Esophagus squamous epithelium (tissue), 5 donors: ENCODE results near the gene RASSF5. TPM values are rescaled to one million over a fixed set of nuclear protein-coding genes. Genes with fewer than 3 reads are reported as not detected.
A peak's percentile ranks its signal among the peaks of the same experiment; 100 is the strongest.

ENCODE experiments used
- DNase-seq: peaks from one replicate; lab custom pipeline; 2025; lab: John Stamatoyannopoulos, UW
- H3K27ac ChIP-seq, 4 donors: fragments of 200-600 bp; sonication (generic); one replicate each; pipeline ENCODE4 v1.5.1; 2016 to 2019; ENCODE audit warnings: mild to moderate bottlenecking in 1 of 4
- H3K27me3 ChIP-seq, 4 donors: fragments of 200-600 bp; sonication (generic); 1 replicate in 3 of 4; 2 replicates in 1 of 4; pipeline versions ENCODE4 v1.5.1 to v1.6.0; 2017 to 2021; ENCODE audit warnings: antibody characterized with exemption in 1 of 4
- H3K36me3 ChIP-seq, 3 donors: fragments of 200-600 bp; sonication (generic); one replicate each; pipeline ENCODE4 v1.5.1; 2016 to 2019
- H3K4me1 ChIP-seq, 3 donors: fragments of 200-600 bp; sonication (generic); one replicate each; pipeline ENCODE4 v1.5.1; 2017 to 2019
- H3K4me3 ChIP-seq, 4 donors: fragments of 200-600 bp; sonication (generic); 1 replicate in 3 of 4; 2 replicates in 1 of 4; pipeline ENCODE4 v1.5.1; 2016 to 2019; ENCODE audit warnings: mild to moderate bottlenecking in 2 of 4, moderate library complexity in 1 of 4
- H3K9me3 ChIP-seq, 3 donors: fragments of 200-600 bp; sonication (generic); one replicate each; pipeline ENCODE4 v1.5.1; 2016 to 2019
- POLR2A ChIP-seq, 4 donors: fragments of 450-650 bp; IDR thresholded peaks; one replicate each; pipeline ENCODE4 v1.6.1; 2017; ENCODE audit warnings: antibody characterized with exemption in 4 of 4, mild to moderate bottlenecking in 4 of 4, moderate library complexity in 3 of 4
- WGBS, 2 donors: methylation state at CpG; one replicate each; pipeline ENCODE4 v1.1.5; 2018; 5-methylcytosine and 5-hydroxymethylcytosine counted together
- intact Hi-C: fragments of 100-400 bp; cut with DNase I; formaldehyde crosslinking; loops from one replicate; pipeline ENCODE4 v1.15.0; 2022
- total RNA-seq, 4 donors: library from RNA; depleted of rRNA; stranded (reverse); fragments of >200 nt; gene quantifications; one replicate each; pipeline ENCODE4 v1.1.0, GENCODE V29; 2016
- TF ChIP-seq, protein P1 (sequence below), 6 experiments: fragments of 450-650 bp in 4 of 6; fragments of 200-600 bp in 2 of 6; sonication (generic) in 2 of 6; IDR thresholded peaks; one replicate each; pipeline ENCODE4 v1.5.1; 2016 to 2019; ENCODE audit warnings: antibody characterized with exemption in 6 of 6, mild to moderate bottlenecking in 4 of 6, moderate library complexity in 4 of 6
- donor health status: DM: yes; HTN: yes; CAD: no.

RASSF5 gene
- total RNA-seq, 4 donors from 2014 or later, result 29.2 to 85.3 (median 35.1) TPM

DNA sequence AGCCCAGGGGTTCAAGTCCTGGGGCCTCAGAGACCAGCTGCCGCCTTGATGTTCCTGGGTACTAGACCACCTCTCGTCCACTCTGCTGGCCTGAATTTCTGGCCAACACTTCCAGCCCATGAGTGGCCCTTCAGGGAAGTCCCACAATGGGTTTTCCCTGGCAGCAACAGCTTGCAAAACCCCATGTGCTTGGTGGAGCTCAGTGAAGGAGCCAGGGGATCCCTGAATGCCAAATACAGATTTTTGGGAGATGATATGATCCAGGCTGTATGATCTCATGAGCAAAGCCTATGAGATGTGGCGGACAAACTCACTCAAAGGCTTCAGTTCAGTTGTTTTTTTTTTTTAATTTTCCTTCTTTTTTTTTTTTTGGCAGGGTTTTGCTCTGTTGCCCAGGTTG, 9.6 kb upstream of the RASSF5 start:
- no peaks in the 10 kb centered on the region for H3K27me3 ChIP-seq
- H3K4me1 ChIP-seq, result peaks cover 14 to 60% (median 38%) of the 10 kb centered on the region in 3 donors
- peak overlapping the region in 1 of 4 donors; percentile 16 for H3K27ac ChIP-seq
- 81 to 92% methylated on average over 2 of the region's 3 CpGs for WGBS, 2 donors
- intact Hi-C loops, result no loop called here
- no peak for DNase-seq
- H3K9me3 ChIP-seq, result no peaks in the 10 kb centered on the region
- H3K4me3 ChIP-seq, result no peak overlapping the region
- no peak for TF ChIP-seq POLR2A (IDR thresholded peaks at IDR 0.05)
- TF ChIP-seq, protein P1, sequence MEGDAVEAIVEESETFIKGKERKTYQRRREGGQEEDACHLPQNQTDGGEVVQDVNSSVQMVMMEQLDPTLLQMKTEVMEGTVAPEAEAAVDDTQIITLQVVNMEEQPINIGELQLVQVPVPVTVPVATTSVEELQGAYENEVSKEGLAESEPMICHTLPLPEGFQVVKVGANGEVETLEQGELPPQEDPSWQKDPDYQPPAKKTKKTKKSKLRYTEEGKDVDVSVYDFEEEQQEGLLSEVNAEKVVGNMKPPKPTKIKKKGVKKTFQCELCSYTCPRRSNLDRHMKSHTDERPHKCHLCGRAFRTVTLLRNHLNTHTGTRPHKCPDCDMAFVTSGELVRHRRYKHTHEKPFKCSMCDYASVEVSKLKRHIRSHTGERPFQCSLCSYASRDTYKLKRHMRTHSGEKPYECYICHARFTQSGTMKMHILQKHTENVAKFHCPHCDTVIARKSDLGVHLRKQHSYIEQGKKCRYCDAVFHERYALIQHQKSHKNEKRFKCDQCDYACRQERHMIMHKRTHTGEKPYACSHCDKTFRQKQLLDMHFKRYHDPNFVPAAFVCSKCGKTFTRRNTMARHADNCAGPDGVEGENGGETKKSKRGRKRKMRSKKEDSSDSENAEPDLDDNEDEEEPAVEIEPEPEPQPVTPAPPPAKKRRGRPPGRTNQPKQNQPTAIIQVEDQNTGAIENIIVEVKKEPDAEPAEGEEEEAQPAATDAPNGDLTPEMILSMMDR (IDR thresholded peaks at IDR 0.05), result no peak
- peaks cover 0 to 28% (median 4%) of the 10 kb centered on the region in 3 donors for H3K36me3 ChIP-seq

DNA sequence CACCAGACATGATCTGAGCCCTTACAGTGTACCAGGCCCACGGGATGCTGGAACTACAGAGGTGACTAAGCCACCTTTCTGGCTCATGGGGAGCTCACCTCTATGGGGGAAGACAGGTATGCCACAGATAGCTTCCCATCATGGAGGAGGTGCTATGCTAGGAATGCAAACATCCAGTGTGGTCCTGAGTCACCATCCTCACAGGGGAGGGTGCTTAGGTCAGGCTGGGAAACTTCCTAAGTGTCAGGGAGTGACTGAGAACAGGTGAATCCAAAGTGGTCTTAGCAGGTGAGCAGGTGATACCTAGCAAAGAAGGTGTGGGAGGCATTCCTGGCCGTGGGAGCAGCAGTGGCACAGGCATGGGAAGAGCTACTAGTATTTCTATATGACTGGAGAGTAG, 8.6 kb upstream of the RASSF5 start:
- WGBS, 2 donors, result 89 to 94% methylated on average over 1 to 2 of the region's 2 CpGs
- H3K4me3 ChIP-seq, result no peak overlapping the region
- H3K27ac ChIP-seq, result peak overlapping the region in 1 of 4 donors; percentile 5
- no peaks in the 10 kb centered on the region for H3K27me3 ChIP-seq
- H3K9me3 ChIP-seq, result no peaks in the 10 kb centered on the region
- intact Hi-C loops, result no loop called here
- H3K4me1 ChIP-seq, result peaks cover 19 to 69% (median 46%) of the 10 kb centered on the region in 3 donors
- no peak for DNase-seq
- no peak for TF ChIP-seq POLR2A (IDR thresholded peaks at IDR 0.05)
- TF ChIP-seq, protein P1 (IDR thresholded peaks at IDR 0.05), result no peak
- H3K36me3 ChIP-seq, result peaks cover 0 to 19% (median 0%) of the 10 kb centered on the region in 3 donors

DNA sequence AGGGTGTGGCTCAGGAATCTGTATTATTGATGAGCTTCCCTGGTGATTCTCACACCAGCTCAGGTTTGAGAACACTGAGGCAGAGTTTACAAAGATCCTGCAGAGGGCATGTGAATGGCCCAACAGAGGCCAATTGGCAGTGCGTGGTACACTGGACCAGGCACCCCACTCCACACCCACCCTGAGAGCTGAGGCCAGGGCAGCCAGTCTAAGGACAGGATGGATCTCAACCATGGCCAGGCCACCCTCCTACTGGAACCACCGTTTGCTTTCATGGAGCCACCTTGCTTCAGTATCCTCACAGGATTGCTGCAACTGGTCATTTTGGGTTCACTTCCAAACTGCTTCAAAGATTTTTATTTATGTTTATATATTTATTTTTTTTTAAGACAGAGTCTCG, 7.3 kb upstream of the RASSF5 start:
- Histone ChIP-seq H3K4me3 (no peak overlapping the region), H3K27me3 (no peaks in the 10 kb centered on the region), H3K27ac (peak overlapping the region in 1 of 4 donors; percentile 14), H3K4me1 (peaks cover 28 to 78% (median 56%) of the 10 kb centered on the region in 3 donors), H3K9me3 (no peaks in the 10 kb centered on the region), H3K36me3 (peaks cover 0 to 12% (median 0%) of the 10 kb centered on the region in 3 donors)
- DNase-seq, result no peak
- WGBS, 2 donors, result 86 to 98% methylated on average over 3 of the region's 3 CpGs
- TF ChIP-seq, protein P1 (IDR thresholded peaks at IDR 0.05), result no peak
- no peak for TF ChIP-seq POLR2A (IDR thresholded peaks at IDR 0.05)
- intact Hi-C loops, result no loop called here

DNA sequence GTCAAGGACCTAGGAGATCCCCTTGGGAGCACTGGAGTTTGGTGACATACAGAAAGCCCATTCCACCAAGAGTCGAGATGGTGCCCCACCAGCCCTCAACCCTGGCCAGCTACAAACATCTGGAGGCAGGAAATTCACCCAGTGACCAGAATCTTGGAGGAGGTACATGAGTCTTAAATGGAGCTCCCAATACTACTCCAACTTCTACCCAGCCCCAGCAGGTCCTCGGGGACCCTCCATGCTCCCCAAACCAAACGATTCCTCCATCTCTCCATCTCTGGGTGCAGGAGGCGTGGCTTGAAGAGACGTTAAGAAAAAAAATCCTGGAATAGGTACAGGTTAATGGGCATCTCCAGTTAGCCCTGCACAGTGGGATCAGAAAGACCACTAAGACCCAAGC, 5.5 kb upstream of the RASSF5 start:
- peaks cover 32 to 78% (median 40%) of the 10 kb centered on the region in 3 donors for H3K4me1 ChIP-seq
- peaks cover 0 to 4% (median 0%) of the 10 kb centered on the region in 3 donors for H3K36me3 ChIP-seq
- H3K27me3 ChIP-seq, result no peaks in the 10 kb centered on the region
- TF ChIP-seq, protein P1 (IDR thresholded peaks at IDR 0.05), result no peak
- H3K27ac ChIP-seq, result peak overlapping the region; percentile 75 to 88 (median 84)
- intact Hi-C loops, result no loop called here
- DNase-seq, result no peak
- no peak overlapping the region for H3K4me3 ChIP-seq
- 89 to 93% methylated on average over 3 to 4 of the region's 5 CpGs for WGBS, 2 donors
- H3K9me3 ChIP-seq, result no peaks in the 10 kb centered on the region

DNA sequence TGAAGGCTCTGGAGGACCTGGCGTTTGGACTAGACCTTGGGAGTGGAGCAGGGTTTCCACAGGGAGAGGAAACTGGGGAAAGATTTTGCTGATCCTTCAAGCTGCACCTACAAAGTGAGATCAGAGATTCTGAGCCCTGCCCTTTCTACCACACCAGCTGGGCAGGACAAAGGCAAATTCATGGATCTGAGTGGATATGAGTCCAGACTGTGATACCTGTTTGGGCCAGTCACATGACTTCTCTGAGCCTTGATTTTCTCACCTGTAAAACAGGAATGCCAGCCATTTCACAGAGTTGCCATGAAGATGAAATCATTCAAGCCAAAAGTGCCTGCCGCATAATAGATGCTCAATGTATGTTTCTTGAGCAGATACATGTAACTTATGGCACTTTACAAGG, 4.9 kb upstream of the RASSF5 start:
- WGBS, 2 donors, result 75 to 90% methylated on average over 2 of the region's 2 CpGs
- peaks cover 32 to 76% (median 40%) of the 10 kb centered on the region in 3 donors for H3K4me1 ChIP-seq
- DNase-seq, result no peak
- peak overlapping the region; percentile 75 to 88 (median 84) for H3K27ac ChIP-seq
- no peaks in the 10 kb centered on the region for H3K9me3 ChIP-seq
- intact Hi-C loops, result no loop called here
- peaks cover 0 to 4% (median 0%) of the 10 kb centered on the region in 3 donors for H3K36me3 ChIP-seq
- H3K27me3 ChIP-seq, result peaks cover 0 to under 1% (median 0%) of the 10 kb centered on the region in 4 donors
- no peak for TF ChIP-seq POLR2A (IDR thresholded peaks at IDR 0.05)
- TF ChIP-seq, protein P1 (IDR thresholded peaks at IDR 0.05), result no peak
- no peak overlapping the region for H3K4me3 ChIP-seq
